Stimulated activated CD4-positive, alpha-beta T cell treated with anti-CD3 and anti-CD28 coated beads, Interleukin-2, amount 100 ng/mL, for 48 hours (primary cell): Measurements from ENCODE around the gene PEPD.

ENCODE experiments used
- DNase-seq, 2 donors: peaks; one replicate each; pipeline ENCODE4 v3.0.0-alpha.2; 2020

The PEPD gene

GRCh38 chr19:33392341-33393285 is 129.0 kb downstream of the PEPD start:
- no peak for DNase-seq

GRCh38 chr19:33391631-33392249 is 129.9 kb downstream of the PEPD start:
- no peak for DNase-seq

- DNase-seq: no peak
Measured at GRCh38 chr19:33390908-33391630, 130.5 kb downstream of the PEPD start.

- no peak for DNase-seq
Measured at GRCh38 chr19:33390101-33390907, 131.3 kb downstream of the PEPD start.

GRCh38 chr19:33389421-33390100 is 132.0 kb downstream of the PEPD start:
- DNase-seq: no peak

- no peak for DNase-seq
Measured at GRCh38 chr19:33388725-33389420, 132.7 kb downstream of the PEPD start.

GRCh38 chr19:33388231-33388724 is 133.3 kb downstream of the PEPD start:
- DNase-seq: no peak

- DNase-seq: no peak
Measured at GRCh38 chr19:33387351-33388230, 134.0 kb downstream of the PEPD start.

GRCh38 chr19:33386361-33386858 is 135.2 kb downstream of the PEPD start:
- DNase-seq: no peak

GRCh38 chr19:33385956-33386355 is 135.6 kb downstream of the PEPD start:
- DNase-seq: no peak

GRCh38 chr19:33384983-33385382 is 136.6 kb downstream of the PEPD start:
- no peak for DNase-seq

- no peak for DNase-seq
Measured at GRCh38 chr19:33383720-33384292, 137.8 kb downstream of the PEPD start.

- no peak for DNase-seq
Measured at GRCh38 chr19:33382982-33383381, 138.6 kb downstream of the PEPD start.

- DNase-seq: no peak
Measured at GRCh38 chr19:33382006-33382405, 139.6 kb downstream of the PEPD start.

GRCh38 chr19:33381101-33381500 is 140.5 kb downstream of the PEPD start:
- DNase-seq: no peak

GRCh38 chr19:33379151-33379829 is 142.3 kb downstream of the PEPD start:
- DNase-seq: no peak

- no peak for DNase-seq
Measured at GRCh38 chr19:33377586-33378475, 143.8 kb downstream of the PEPD start.
